Left hindlimb (tissue), 1 donor: ENCODE data around the gene CLCN6.
A peak's percentile ranks its signal among the peaks of the same experiment; 100 is the strongest.
"Not testable (repeated sequence)": the region's sequence is repeated elsewhere in the genome, so short reads cannot be mapped to it uniquely, and the experiment has no call there.

Experiments used
- DNase-seq: peaks from one replicate; pipeline ENCODE4 v3.0.0-alpha.2; 2018

Gene CLCN6

GRCh38 chr1:11795238-11795890, 10.6 kb upstream of the CLCN6 start:
- DNase-seq = no peak

- DNase-seq = no peak
These were observed 9.8 kb upstream of the CLCN6 start for GRCh38 chr1:11796036-11796828.

GRCh38 chr1:11797525-11798216, 8.3 kb upstream of the CLCN6 start:
- no peak for DNase-seq

- DNase-seq = no peak
These were observed 6.9 kb upstream of the CLCN6 start for GRCh38 chr1:11799099-11799498.

- DNase-seq = no peak
These were observed 6.1 kb upstream of the CLCN6 start for GRCh38 chr1:11799896-11800295.

GRCh38 chr1:11800391-11800755, 5.6 kb upstream of the CLCN6 start:
- DNase-seq = no peak

GRCh38 chr1:11800756-11801433, 5.1 kb upstream of the CLCN6 start:
- no peak for DNase-seq

- DNase-seq = no peak
These were observed 3.4 kb upstream of the CLCN6 start for GRCh38 chr1:11802616-11802972.

- peak; percentile 94 for DNase-seq
These were observed 2.8 kb upstream of the CLCN6 start for GRCh38 chr1:11802973-11803885.

- not testable (repeated sequence) for DNase-seq
These were observed 1.9 kb upstream of the CLCN6 start for GRCh38 chr1:11803924-11804665.

- no peak for DNase-seq
These were observed 1.1 kb upstream of the CLCN6 start for GRCh38 chr1:11804666-11805421.

- DNase-seq = no peak
These were observed 431 bp downstream of the CLCN6 start for GRCh38 chr1:11806307-11806936.

- no peak for DNase-seq
These were observed 1.1 kb downstream of the CLCN6 start for GRCh38 chr1:11807133-11807532.

GRCh38 chr1:11813021-11813420, 7.0 kb downstream of the CLCN6 start:
- no peak for DNase-seq

GRCh38 chr1:11817192-11817591, 11.2 kb downstream of the CLCN6 start:
- DNase-seq = no peak

GRCh38 chr1:11822091-11822490, 16.1 kb downstream of the CLCN6 start:
- no peak for DNase-seq

- no peak for DNase-seq
These were observed 17.6 kb downstream of the CLCN6 start for GRCh38 chr1:11823366-11824137.

GRCh38 chr1:11825131-11825530, 19.1 kb downstream of the CLCN6 start:
- DNase-seq = no peak

- no peak for DNase-seq
These were observed 21.0 kb downstream of the CLCN6 start for GRCh38 chr1:11826946-11827345.

- DNase-seq = no peak
These were observed 22.5 kb downstream of the CLCN6 start for GRCh38 chr1:11828511-11828910.
